ENCODE measurements around the gene TGM2. TPM values are rescaled to one million over a fixed set of nuclear protein-coding genes. Genes with fewer than 3 reads are reported as not detected.

TGM2 gene
- total and polyA plus RNA-seq, 12 donors, result 146 to 993 (median 463) TPM

DNA sequence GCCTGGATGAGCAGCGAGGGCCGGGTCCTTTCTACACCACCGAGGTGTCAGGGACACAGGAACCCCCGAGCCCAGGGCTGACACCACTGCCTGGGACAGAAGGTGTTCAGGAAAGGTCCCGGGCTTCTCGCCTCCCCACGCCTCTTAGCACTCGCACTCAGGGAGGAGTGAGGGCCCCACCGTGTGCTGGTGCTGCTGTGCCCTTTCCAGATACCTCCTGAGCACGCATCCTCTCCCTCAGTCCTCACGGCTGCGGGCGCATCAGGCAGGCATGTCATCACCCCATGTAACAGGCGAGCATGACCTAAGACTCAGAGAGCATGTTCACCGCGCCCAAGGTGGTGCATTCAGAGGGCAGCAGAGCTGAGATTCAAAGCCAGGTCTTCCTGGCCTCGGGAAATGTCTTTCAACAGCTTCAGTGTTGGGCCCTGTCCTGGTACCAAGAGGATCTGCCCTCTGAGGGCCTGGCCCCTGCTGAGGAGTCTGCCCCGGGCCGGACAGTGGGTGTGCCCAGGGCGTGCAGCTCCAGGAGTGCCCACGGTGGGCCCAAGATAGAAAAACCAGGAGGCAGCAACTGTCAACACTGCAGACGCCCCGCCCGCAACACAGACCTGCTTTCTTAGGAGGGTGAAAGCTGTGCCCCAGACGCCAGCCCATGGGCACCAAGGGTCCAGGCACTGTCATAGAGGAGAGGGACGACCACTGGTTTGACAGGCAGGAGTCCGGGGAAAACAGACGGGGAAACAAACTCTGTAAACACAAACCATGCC, 29.2 kb downstream of the TGM2 start:
- Histone ChIP-seq H3K9me3 (no peaks in the 10 kb centered on the region), H3K27me3 (no peaks in the 10 kb centered on the region), H3K36me3 (peaks cover 0 to 92% (median 48%) of the 10 kb centered on the region in 9 donors), H3K27ac (peak overlapping the region; percentile 47 to 92 (median 77)), H3K4me1 (peaks cover 24 to 71% (median 51%) of the 10 kb centered on the region in 9 donors), H3K4me3 (no peak overlapping the region)
- TF ChIP-seq, protein P1, sequence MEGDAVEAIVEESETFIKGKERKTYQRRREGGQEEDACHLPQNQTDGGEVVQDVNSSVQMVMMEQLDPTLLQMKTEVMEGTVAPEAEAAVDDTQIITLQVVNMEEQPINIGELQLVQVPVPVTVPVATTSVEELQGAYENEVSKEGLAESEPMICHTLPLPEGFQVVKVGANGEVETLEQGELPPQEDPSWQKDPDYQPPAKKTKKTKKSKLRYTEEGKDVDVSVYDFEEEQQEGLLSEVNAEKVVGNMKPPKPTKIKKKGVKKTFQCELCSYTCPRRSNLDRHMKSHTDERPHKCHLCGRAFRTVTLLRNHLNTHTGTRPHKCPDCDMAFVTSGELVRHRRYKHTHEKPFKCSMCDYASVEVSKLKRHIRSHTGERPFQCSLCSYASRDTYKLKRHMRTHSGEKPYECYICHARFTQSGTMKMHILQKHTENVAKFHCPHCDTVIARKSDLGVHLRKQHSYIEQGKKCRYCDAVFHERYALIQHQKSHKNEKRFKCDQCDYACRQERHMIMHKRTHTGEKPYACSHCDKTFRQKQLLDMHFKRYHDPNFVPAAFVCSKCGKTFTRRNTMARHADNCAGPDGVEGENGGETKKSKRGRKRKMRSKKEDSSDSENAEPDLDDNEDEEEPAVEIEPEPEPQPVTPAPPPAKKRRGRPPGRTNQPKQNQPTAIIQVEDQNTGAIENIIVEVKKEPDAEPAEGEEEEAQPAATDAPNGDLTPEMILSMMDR (IDR thresholded peaks at IDR 0.05), result no peak
- no peak for DNase-seq
- intact Hi-C loops (cut with DNase I), result no loop called here
- WGBS, 2 donors, result 67 to 74% methylated on average over 28 of the region's 28 CpGs
- peak in 4 of 8 donors; percentile 2 to 18 (median 13) for ATAC-seq

DNA sequence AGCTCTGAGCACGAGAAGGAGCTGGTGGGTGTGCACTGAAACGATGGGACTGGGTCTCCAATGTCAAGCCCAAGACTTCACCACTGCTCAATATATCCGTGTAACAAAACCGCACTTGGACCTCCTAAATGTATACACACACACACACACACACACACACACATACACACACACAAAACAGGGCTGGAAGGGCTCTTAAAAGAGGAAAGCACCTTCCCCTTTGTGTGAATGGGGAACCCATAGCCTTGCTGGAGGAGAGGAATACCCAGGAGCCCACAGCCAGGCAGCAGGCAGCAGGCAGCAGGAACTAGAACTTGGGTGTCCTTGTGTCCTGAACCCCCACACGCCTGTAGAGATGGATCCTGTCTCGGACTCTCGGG, 29.8 kb downstream of the TGM2 start:
- 54 to 64% methylated on average over 7 of the region's 7 CpGs for WGBS, 2 donors
- H3K4me1 ChIP-seq, result peaks cover 22 to 65% (median 45%) of the 10 kb centered on the region in 9 donors
- peak overlapping the region; percentile 52 to 92 (median 77) for H3K27ac ChIP-seq
- ATAC-seq (peak in 2 of 8 donors; percentile 1), DNase-seq (no peak)
- TF ChIP-seq, protein P1 (IDR thresholded peaks at IDR 0.05), result no peak
- no peak overlapping the region for H3K4me3 ChIP-seq
- no peaks in the 10 kb centered on the region for H3K27me3 ChIP-seq
- peaks cover 0 to 92% (median 53%) of the 10 kb centered on the region in 9 donors for H3K36me3 ChIP-seq
- intact Hi-C loops (cut with DNase I), result no loop called here
- no peaks in the 10 kb centered on the region for H3K9me3 ChIP-seq

DNA sequence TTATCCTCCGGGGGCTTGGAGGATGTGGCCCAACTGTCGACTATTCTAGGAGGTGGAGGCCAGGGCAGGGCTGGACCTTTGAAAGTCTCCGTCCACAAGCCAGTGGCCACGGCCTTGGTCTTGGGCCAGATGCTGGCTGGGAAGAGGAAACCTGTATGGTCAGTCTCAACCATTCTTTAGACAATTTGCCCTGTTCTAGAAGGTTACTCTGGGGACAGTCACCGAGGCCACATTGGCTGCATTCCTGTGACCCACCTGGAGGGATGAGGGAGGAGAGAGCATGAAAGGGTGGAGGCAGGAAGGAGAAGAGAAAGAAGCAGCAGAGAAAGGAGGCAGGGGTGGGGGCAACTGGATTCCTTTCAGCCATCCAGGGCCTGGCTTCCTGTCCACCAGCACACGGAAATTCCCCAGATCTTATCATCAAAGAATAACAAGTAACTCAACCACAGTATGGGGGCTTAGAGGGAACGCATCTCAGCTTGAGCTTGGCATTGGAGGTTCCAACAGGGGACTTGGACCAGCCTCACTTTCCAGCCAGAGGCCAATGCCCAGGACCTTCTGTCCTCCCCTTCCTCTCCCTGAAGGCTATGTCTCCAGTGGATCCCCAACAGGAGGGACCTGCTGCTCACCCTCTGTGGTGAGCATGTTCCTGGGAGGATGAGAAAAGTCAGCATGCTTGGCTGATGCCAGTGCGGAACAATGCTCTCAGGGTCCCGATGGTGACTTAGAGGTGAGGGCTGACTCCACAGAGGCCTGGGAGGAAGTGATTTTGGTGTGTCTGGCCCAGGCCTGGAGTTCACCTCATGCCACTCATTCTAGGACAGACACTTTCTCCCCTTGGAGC, 30.4 kb downstream of the TGM2 start:
- WGBS, 2 donors, result 41 to 51% methylated on average over 9 of the region's 9 CpGs
- intact Hi-C loops (cut with DNase I), result no loop called here
- DNase-seq (peak in 1 of 2 donors; percentile 53), ATAC-seq (peak in 7 of 8 donors; percentile 1 to 61 (median 37))
- H3K9me3 ChIP-seq, result no peaks in the 10 kb centered on the region
- TF ChIP-seq, protein P1 (IDR thresholded peaks at IDR 0.05), result no peak
- peaks cover 18 to 59% (median 40%) of the 10 kb centered on the region in 9 donors for H3K4me1 ChIP-seq
- peak overlapping the region; percentile 13 to 92 (median 77) for H3K27ac ChIP-seq
- no peaks in the 10 kb centered on the region for H3K27me3 ChIP-seq
- H3K4me3 ChIP-seq, result no peak overlapping the region
- H3K36me3 ChIP-seq, result peaks cover 0 to 92% (median 59%) of the 10 kb centered on the region in 9 donors

DNA sequence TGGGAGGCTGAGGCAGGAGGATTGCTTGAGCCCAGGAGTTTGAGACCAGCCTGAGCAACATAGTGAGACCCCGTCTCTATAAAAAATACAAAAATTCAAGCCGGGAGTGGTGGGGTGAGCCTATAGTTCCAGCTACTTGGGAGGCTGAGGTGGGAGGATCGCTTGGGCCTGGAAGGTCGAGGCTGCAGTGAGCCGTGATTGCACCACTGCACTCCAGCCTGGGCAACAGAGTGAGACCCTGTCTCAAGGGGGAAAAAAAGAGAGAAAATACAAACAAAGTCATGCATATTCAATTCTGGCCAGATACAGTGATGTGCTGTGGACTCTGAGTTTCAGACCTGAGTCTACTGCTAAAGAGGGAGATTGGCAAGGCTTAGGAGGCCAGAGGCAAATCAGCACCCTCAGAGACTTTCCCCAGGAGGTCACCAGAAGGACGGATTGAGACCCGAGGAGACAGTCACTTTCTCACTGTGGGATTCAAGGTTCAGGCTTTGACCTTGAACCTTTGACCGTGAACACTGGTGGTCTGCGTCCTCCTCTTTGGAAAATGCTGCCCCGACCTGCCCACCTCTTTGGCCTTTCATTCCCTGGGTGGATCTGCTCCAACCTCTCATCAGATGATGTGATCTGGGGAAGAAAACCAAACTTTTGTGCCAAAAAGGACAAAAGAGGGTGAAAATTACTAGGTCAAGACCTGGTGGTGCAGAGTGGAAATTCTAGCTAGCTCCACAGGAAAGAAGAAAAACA, 31.2 kb downstream of the TGM2 start:
- ATAC-seq, result no peak

More for the DNA sequence above, 31.2 kb downstream of the TGM2 start:
- intact Hi-C loops (cut with DNase I), result no loop called here
- peaks cover 18 to 58% (median 40%) of the 10 kb centered on the region in 9 donors for H3K4me1 ChIP-seq
- no peak overlapping the region for H3K4me3 ChIP-seq
- TF ChIP-seq, protein P1 (IDR thresholded peaks at IDR 0.05), result no peak
- H3K27me3 ChIP-seq, result no peaks in the 10 kb centered on the region
- no peak for DNase-seq
- WGBS, 2 donors, result 79 to 81% methylated on average over 10 of the region's 10 CpGs
- H3K36me3 ChIP-seq, result peaks cover 0 to 90% (median 57%) of the 10 kb centered on the region in 9 donors
- peak overlapping the region; percentile 36 to 92 (median 77) for H3K27ac ChIP-seq
- no peaks in the 10 kb centered on the region for H3K9me3 ChIP-seq
